Peyer's patch (tissue), 4 donors: ENCODE results near the gene FTCD. TPM values are rescaled to one million over a fixed set of nuclear protein-coding genes. Genes with fewer than 3 reads are reported as not detected.

Experiments
- DNase-seq, 3 donors: peaks; one replicate each; pipeline ENCODE4 v3.0.0-alpha.2; 2017 to 2019
- H3K27ac ChIP-seq, 4 donors: fragments of 200-600 bp; sonication (generic); one replicate each; pipeline ENCODE4 v1.5.1; 2016 to 2019
- H3K27me3 ChIP-seq, 2 donors: fragments of 200-600 bp; sonication (generic); one replicate each; pipeline ENCODE4 v1.5.1; 2019
- H3K36me3 ChIP-seq, 3 donors: fragments of 200-600 bp; sonication (generic); one replicate each; pipeline ENCODE4 v1.5.1; 2016 to 2019
- H3K4me1 ChIP-seq, 4 donors: fragments of 200-600 bp; sonication (generic); one replicate each; pipeline ENCODE4 v1.5.1; 2016 to 2019
- H3K4me3 ChIP-seq, 4 donors: fragments of 200-600 bp; sonication (generic); 1 replicate in 3 of 4; 2 replicates in 1 of 4; pipeline ENCODE4 v1.5.1; 2016 to 2019; ENCODE audit warnings: mild to moderate bottlenecking in 1 of 4
- H3K9me3 ChIP-seq, 4 donors: fragments of 200-600 bp; sonication (generic); one replicate each; pipeline ENCODE4 v1.5.1; 2016 to 2019; ENCODE audit warnings: mild to moderate bottlenecking in 1 of 4
- POLR2A ChIP-seq, 2 donors: fragments of 450-650 bp; IDR thresholded peaks; one replicate each; pipeline ENCODE4 v1.5.1; 2017; ENCODE audit warnings: antibody characterized with exemption in 2 of 2, mild to moderate bottlenecking in 2 of 2, moderate library complexity in 2 of 2
- total RNA-seq, 4 donors: library from RNA; depleted of rRNA; stranded (reverse); fragments of >200 nt; gene quantifications; one replicate each; pipeline ENCODE4 v1.1.0, GENCODE V29; 2016
- TF ChIP-seq, protein P1 (sequence below), 6 experiments: fragments of 450-650 bp in 4 of 6; fragments of 200-600 bp in 2 of 6; sonication (generic) in 1 of 6; IDR thresholded peaks; one replicate each; pipeline ENCODE4 v1.5.1; 2017 to 2019; ENCODE audit warnings: antibody characterized with exemption in 6 of 6, mild to moderate bottlenecking in 3 of 6, moderate library complexity in 1 of 6

FTCD gene
- total RNA-seq, 4 donors from 2014 or later: 0.67 to 1.0 TPM; not detected in 2

DNA sequence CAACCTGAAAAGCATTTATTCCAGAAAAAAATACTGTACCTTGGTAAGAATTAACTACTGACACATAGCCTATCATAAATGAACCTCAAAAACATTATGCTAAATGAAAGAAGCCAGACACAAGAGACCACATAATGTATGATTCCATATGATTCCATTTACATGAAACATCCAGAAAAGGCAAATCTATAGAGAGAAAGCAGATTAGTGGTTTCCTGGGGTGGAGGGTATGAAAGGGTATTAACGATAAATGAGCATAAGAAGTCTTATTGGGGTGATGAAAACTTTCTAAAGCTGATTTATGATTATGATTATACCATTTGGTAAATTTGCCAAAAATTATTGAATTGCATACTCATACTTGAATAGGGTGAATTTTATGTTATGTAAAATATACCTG, 67.7 kb downstream of the FTCD start:
- H3K27ac ChIP-seq: no peak overlapping the region
- peaks cover 0 to under 1% (median 0%) of the 10 kb centered on the region in 4 donors for H3K4me1 ChIP-seq
- no peak overlapping the region for H3K4me3 ChIP-seq
- H3K27me3 ChIP-seq: no peaks in the 10 kb centered on the region
- no peaks in the 10 kb centered on the region for H3K9me3 ChIP-seq
- no peak for DNase-seq
- no peaks in the 10 kb centered on the region for H3K36me3 ChIP-seq
- TF ChIP-seq, protein P1, sequence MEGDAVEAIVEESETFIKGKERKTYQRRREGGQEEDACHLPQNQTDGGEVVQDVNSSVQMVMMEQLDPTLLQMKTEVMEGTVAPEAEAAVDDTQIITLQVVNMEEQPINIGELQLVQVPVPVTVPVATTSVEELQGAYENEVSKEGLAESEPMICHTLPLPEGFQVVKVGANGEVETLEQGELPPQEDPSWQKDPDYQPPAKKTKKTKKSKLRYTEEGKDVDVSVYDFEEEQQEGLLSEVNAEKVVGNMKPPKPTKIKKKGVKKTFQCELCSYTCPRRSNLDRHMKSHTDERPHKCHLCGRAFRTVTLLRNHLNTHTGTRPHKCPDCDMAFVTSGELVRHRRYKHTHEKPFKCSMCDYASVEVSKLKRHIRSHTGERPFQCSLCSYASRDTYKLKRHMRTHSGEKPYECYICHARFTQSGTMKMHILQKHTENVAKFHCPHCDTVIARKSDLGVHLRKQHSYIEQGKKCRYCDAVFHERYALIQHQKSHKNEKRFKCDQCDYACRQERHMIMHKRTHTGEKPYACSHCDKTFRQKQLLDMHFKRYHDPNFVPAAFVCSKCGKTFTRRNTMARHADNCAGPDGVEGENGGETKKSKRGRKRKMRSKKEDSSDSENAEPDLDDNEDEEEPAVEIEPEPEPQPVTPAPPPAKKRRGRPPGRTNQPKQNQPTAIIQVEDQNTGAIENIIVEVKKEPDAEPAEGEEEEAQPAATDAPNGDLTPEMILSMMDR (IDR thresholded peaks at IDR 0.05): no peak
- no peak for TF ChIP-seq POLR2A (IDR thresholded peaks at IDR 0.05)

Other genes starting within 250 kb of the FTCD start
- gene COL6A1, start 173.8 kb downstream of the FTCD start, total RNA-seq: 100 to 1,000 TPM in 3 of 4 donors, 10 to 100 TPM in 1; 37.7 to 458 (median 161) TPM
- 1,000 to 10,000 TPM in 1 of 4 donors, 100 to 1,000 TPM in 2, 10 to 100 TPM in 1; 59.9 to 1,087 (median 166) TPM for gene COL6A2, start 57.5 kb downstream of the FTCD start, total RNA-seq
- gene SPATC1L, start 28.9 kb upstream of the FTCD start, total RNA-seq: 10 to 100 TPM in 1 of 4 donors, 1 to 10 TPM in 3; 1.1 to 13.2 (median 2.6) TPM
- gene LSS, start 73.2 kb upstream of the FTCD start, total RNA-seq: 100 to 1,000 TPM in 1 of 4 donors, 10 to 100 TPM in 3; 43.7 to 172 (median 66.5) TPM
- gene MCM3AP, start 130.0 kb upstream of the FTCD start, total RNA-seq: 100 to 1,000 TPM in 3 of 4 donors, 10 to 100 TPM in 1; 96.7 to 178 (median 148) TPM
- 10 to 100 TPM in 3 of 4 donors, 1 to 10 TPM in 1; 5.3 to 32.6 (median 17.5) TPM for gene YBEY, start 130.8 kb upstream of the FTCD start, total RNA-seq
- 10 to 100 TPM in 2 of 4 donors, 1 to 10 TPM in 2; 4.6 to 20.6 (median 11.4) TPM for gene C21orf58, start 168.3 kb upstream of the FTCD start, total RNA-seq
- 100 to 1,000 TPM in 1 of 4 donors, 10 to 100 TPM in 3; 29.2 to 119 (median 59.5) TPM for gene PCNT, start 168.6 kb upstream of the FTCD start, total RNA-seq